HEK293T (cell line): Measurements from ENCODE around the gene ZNF311.
"Not testable (repeated sequence)": the region's sequence is repeated elsewhere in the genome, so short reads cannot be mapped to it uniquely, and the experiment has no call there.

Source experiments
- ARNT ChIP-seq: fragments of 450-650 bp; IDR thresholded peaks from 2 replicates; pipeline ENCODE4 v1.6.1; 2017; ENCODE audit warnings: mild to moderate bottlenecking
- BHLHE40 ChIP-seq: fragments of 450-650 bp; IDR thresholded peaks from 2 replicates; pipeline ENCODE4 v1.6.1; 2016; ENCODE audit warnings: mild to moderate bottlenecking, moderate library complexity, borderline replicate concordance
- ELF4 ChIP-seq: fragments of 450-650 bp; IDR thresholded peaks from 2 replicates; pipeline ENCODE4 v1.6.1; 2017; ENCODE audit warnings: antibody characterized with exemption
- FOXA1 ChIP-seq: fragments of 450-650 bp; IDR thresholded peaks from 2 replicates; pipeline ENCODE4 v1.6.1; 2016; ENCODE audit warnings: mild to moderate bottlenecking
- FOXK2 ChIP-seq: fragments of 450-650 bp; IDR thresholded peaks from 2 replicates; pipeline ENCODE4 v1.6.1; 2016; ENCODE audit warnings: mild to moderate bottlenecking
- FOXM1 ChIP-seq: fragments of 450-650 bp; IDR thresholded peaks from 2 replicates; pipeline ENCODE4 v1.6.1; 2017; ENCODE audit warnings: mild to moderate bottlenecking, borderline replicate concordance
- HDGF ChIP-seq: fragments of 450-650 bp; IDR thresholded peaks from 2 replicates; pipeline ENCODE4 v1.6.1; 2017; ENCODE audit warnings: antibody characterized with exemption, borderline replicate concordance
- L3MBTL2 ChIP-seq: fragments of 450-650 bp; conservative IDR thresholded peaks from 2 replicates; pipeline ENCODE4 v1.6.1; 2016; ENCODE audit warnings: mild to moderate bottlenecking
- LEF1 ChIP-seq: fragments of 450-650 bp; IDR thresholded peaks from 2 replicates; pipeline ENCODE4 v1.6.1; 2017; ENCODE audit warnings: mild to moderate bottlenecking, borderline replicate concordance
- NFRKB ChIP-seq: fragments of 450-650 bp; IDR thresholded peaks from 2 replicates; pipeline ENCODE4 v1.6.1; 2016; ENCODE audit warnings: mild to moderate bottlenecking, moderate library complexity
- SP1 ChIP-seq: fragments of 450-650 bp; IDR thresholded peaks from 2 replicates; pipeline ENCODE4 v1.6.1; 2017
- SUZ12 ChIP-seq: fragments of 450-650 bp; IDR thresholded peaks from 2 replicates; pipeline ENCODE4 v1.6.1; 2016; ENCODE audit warnings: mild to moderate bottlenecking
- TARDBP ChIP-seq: fragments of 450-650 bp; IDR thresholded peaks from 2 replicates; pipeline ENCODE4 v1.6.1; 2016
- TF ChIP-seq, protein P1 (sequence below): fragments of 450-650 bp; IDR thresholded peaks from 2 replicates; pipeline ENCODE4 v1.6.1; 2016

DNA sequence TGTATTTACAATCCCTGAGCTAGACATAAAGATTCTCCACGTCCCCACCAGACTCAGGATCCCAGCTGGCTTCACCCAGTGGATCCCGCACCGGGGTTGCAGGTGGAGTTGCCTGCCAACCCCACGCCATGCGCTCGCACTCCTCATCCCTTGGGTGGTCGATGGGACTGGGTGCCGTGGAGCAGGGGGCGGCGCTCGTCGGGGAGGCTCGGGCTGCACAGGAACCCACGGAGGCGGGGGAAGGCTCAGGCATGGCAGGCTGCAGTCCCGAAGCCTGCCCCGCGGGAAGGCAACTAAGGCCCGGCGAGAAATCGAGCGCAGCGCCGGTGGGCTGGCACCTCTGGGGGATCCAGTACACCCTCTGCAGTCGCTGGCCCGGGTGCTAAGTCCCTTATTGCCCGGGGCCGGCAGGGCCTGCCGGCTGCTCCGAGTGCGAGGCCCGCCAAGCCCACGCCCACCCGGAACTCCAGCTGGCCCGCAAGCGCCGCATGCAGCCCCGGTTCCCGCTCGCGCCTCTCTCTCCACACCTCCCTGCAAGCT is 55.4 kb downstream of the ZNF311 start:
- TF ChIP-seq, protein P1, sequence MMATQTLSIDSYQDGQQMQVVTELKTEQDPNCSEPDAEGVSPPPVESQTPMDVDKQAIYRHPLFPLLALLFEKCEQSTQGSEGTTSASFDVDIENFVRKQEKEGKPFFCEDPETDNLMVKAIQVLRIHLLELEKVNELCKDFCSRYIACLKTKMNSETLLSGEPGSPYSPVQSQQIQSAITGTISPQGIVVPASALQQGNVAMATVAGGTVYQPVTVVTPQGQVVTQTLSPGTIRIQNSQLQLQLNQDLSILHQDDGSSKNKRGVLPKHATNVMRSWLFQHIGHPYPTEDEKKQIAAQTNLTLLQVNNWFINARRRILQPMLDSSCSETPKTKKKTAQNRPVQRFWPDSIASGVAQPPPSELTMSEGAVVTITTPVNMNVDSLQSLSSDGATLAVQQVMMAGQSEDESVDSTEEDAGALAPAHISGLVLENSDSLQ: not testable (repeated sequence)
- not testable (repeated sequence) for TF ChIP-seq SP1, FOXK2, L3MBTL2, NFRKB, BHLHE40, FOXM1, ELF4, FOXA1, ARNT, HDGF, LEF1, TARDBP, SUZ12
